GM12878 (cell line): Measurements from ENCODE around the gene PMEL.

ENCODE experiments used
- BACH1 ChIP-seq: fragments of 450-650 bp; IDR thresholded peaks from 2 replicates; pipeline ENCODE4 v1.6.1; 2017; ENCODE audit warnings: mild to moderate bottlenecking, borderline replicate concordance
- BCL3 ChIP-seq: IDR thresholded peaks from 2 replicates; pipeline ENCODE4 v1.6.1; 2011; ENCODE audit warnings: borderline replicate concordance, low read depth, mild to moderate bottlenecking, moderate library complexity, low read length; ENCODE audit not compliant: insufficient read depth, poor library complexity, severe bottlenecking
- CTCF ChIP-seq, 3 experiments: IDR thresholded peaks in 2 of 3; conservative IDR thresholded peaks in 1 of 3; 2 replicates each; pipeline ENCODE4 v1.5.1; 2011; ENCODE audit warnings: low read depth in 3 of 3, low read length in 3 of 3, mild to moderate bottlenecking in 3 of 3, control low read depth in 2 of 3, moderate library complexity in 2 of 3, inconsistent platforms in 1 of 3, mixed read lengths in 1 of 3; ENCODE audit not compliant: control insufficient read depth in 2 of 3, insufficient read depth in 1 of 3; ENCODE audit errors: extremely low read depth in 1 of 3
- EZH2 ChIP-seq: IDR thresholded peaks from 2 replicates; pipeline ENCODE4 v1.6.1; 2012; ENCODE audit warnings: low read depth, mild to moderate bottlenecking, control low read depth, inconsistent platforms, low read length, borderline replicate concordance; ENCODE audit not compliant: control insufficient read depth
- LARP7 ChIP-seq: fragments of 450-650 bp; IDR thresholded peaks from 2 replicates; pipeline ENCODE4 v1.6.1; 2017; ENCODE audit warnings: mild to moderate bottlenecking
- POLR2A ChIP-seq: IDR thresholded peaks from 2 replicates; pipeline ENCODE4 v1.6.1; 2011; ENCODE audit warnings: low read depth, mild to moderate bottlenecking, low read length
- POLR2AphosphoS5 ChIP-seq: IDR thresholded peaks from 2 replicates; pipeline ENCODE4 v1.6.1; 2011; ENCODE audit warnings: mild to moderate bottlenecking, low read length, inconsistent platforms
- SREBF1 ChIP-seq: IDR thresholded peaks from 2 replicates; pipeline ENCODE4 v1.6.1; 2012; ENCODE audit warnings: mild to moderate bottlenecking, low read length

GRCh38 chr12:55946553-55946952, 19.3 kb downstream of the PMEL start:
- no peak for TF ChIP-seq BACH1
- no peak for TF ChIP-seq CTCF (IDR thresholded peaks at IDR 0.05 in 2 of 3, conservative IDR thresholded peaks at IDR 0.05 in 1 of 3; ENCODE audit: control insufficient read depth in 2 of 3, extremely low read depth in 1 of 3, insufficient read depth in 1 of 3, low read depth in 3 of 3, low read length in 3 of 3)
- TF ChIP-seq SREBF1 = no peak
- no peak for TF ChIP-seq POLR2A
- TF ChIP-seq BCL3 = no peak
- no peak for TF ChIP-seq POLR2AphosphoS5
- no peak for TF ChIP-seq LARP7
- TF ChIP-seq EZH2 = no peak
